Endometrial microvascular endothelial cells (primary cell): ENCODE measurements around the gene EIF2A. TPM values are rescaled to one million over a fixed set of nuclear protein-coding genes. Genes with fewer than 3 reads are reported as not detected.
"Not testable (repeated sequence)": the region's sequence is repeated elsewhere in the genome, so short reads cannot be mapped to it uniquely, and the experiment has no call there.

Experiments used
- in situ Hi-C: cut with HindIII; loops from 2 replicates; pipeline ENCODE4 v1.10.0; 2017; ENCODE audit warnings: low sequenced_read_pairs, low pct_unique_long_range_greater_than_20kb; ENCODE audit errors: inconsistent ontology term
- total RNA-seq: library from RNA; depleted of rRNA; stranded (reverse); fragments of >200 nt; gene quantifications from one replicate; pipeline ENCODE4 v1.2.3, GENCODE V29; 2015; ENCODE audit errors: inconsistent ontology term

Gene EIF2A
- total RNA-seq, 1 donor from 2014 or later, result 99.7 TPM

GRCh38 chr3:150622955-150623354 is 76.4 kb downstream of the EIF2A start:
- in situ Hi-C loops, result not testable (repeated sequence)

- in situ Hi-C loops, result no loop called here
Observed at GRCh38 chr3:150623945-150624344, 77.4 kb downstream of the EIF2A start.

- in situ Hi-C loops, result no loop called here
Observed at GRCh38 chr3:150626148-150626930, 79.8 kb downstream of the EIF2A start.

- in situ Hi-C loops, result no loop called here
Observed at GRCh38 chr3:150627557-150627956, 81.0 kb downstream of the EIF2A start.

GRCh38 chr3:150631515-150632221 is 85.1 kb downstream of the EIF2A start:
- in situ Hi-C loops, result no loop called here

- in situ Hi-C loops, result no loop called here
Observed at GRCh38 chr3:150635076-150635475, 88.5 kb downstream of the EIF2A start.

GRCh38 chr3:150635526-150635925 is 88.9 kb downstream of the EIF2A start:
- in situ Hi-C loops, result no loop called here

Other genes with a start within 250 kb of the EIF2A start
- gene TSC22D2, start 138.5 kb upstream of the EIF2A start, total RNA-seq, result 14.8 TPM
- 151 TPM for gene SERP1, start 291 bp upstream of the EIF2A start, total RNA-seq
- 262 TPM for gene SELENOT, start 56.5 kb downstream of the EIF2A start, total RNA-seq
- gene ERICH6, start 157.1 kb downstream of the EIF2A start, total RNA-seq, result not detected
- gene SIAH2, start 216.4 kb downstream of the EIF2A start, total RNA-seq, result 18.1 TPM